Cardiac fibroblast (primary cell): ENCODE data around the gene UBE2QL1.

Source experiments
- DNase-seq, 2 donors: peaks; one replicate each; pipeline versions ENCODE4 v3.0.0 to v3.0.0-alpha.2; 2010; ENCODE audit warnings: low read depth in 2 of 2
- H3K4me3 ChIP-seq, 2 donors: replicated peaks in 1 of 2; 1 replicate in 1 of 2; 2 replicates in 1 of 2; pipeline ENCODE4 v1.5.1; 2011; ENCODE audit warnings: low read depth in 2 of 2, low read length in 2 of 2, mild to moderate bottlenecking in 2 of 2, moderate library complexity in 1 of 2
- TF ChIP-seq, protein P1 (sequence below): IDR thresholded peaks from one replicate; pipeline ENCODE4 v1.5.1; 2011; ENCODE audit warnings: low read depth, mild to moderate bottlenecking, low read length, inconsistent platforms

UBE2QL1 gene

DNA sequence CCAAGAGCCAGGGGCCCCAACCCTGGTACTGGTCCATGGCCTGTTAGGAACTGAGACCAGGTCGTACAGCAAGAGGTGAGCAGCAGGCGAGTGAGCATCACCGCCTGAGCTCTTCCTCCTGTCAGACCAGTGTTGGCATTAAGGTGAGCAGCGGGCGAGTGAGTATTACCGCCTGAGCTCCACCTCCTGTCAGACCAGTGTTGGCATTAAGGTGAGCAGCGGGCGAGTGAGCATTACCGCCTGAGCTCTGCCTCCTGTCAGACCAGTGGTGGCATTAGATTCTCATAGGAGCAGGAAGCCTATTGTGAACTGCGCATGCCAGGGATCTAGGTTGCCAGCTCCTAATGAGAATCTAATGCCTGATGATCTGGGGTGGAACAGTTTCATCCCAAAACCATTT is 31.0 kb upstream of the UBE2QL1 start:
- TF ChIP-seq, protein P1, sequence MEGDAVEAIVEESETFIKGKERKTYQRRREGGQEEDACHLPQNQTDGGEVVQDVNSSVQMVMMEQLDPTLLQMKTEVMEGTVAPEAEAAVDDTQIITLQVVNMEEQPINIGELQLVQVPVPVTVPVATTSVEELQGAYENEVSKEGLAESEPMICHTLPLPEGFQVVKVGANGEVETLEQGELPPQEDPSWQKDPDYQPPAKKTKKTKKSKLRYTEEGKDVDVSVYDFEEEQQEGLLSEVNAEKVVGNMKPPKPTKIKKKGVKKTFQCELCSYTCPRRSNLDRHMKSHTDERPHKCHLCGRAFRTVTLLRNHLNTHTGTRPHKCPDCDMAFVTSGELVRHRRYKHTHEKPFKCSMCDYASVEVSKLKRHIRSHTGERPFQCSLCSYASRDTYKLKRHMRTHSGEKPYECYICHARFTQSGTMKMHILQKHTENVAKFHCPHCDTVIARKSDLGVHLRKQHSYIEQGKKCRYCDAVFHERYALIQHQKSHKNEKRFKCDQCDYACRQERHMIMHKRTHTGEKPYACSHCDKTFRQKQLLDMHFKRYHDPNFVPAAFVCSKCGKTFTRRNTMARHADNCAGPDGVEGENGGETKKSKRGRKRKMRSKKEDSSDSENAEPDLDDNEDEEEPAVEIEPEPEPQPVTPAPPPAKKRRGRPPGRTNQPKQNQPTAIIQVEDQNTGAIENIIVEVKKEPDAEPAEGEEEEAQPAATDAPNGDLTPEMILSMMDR, result no peak
- DNase-seq, result no peak

DNA sequence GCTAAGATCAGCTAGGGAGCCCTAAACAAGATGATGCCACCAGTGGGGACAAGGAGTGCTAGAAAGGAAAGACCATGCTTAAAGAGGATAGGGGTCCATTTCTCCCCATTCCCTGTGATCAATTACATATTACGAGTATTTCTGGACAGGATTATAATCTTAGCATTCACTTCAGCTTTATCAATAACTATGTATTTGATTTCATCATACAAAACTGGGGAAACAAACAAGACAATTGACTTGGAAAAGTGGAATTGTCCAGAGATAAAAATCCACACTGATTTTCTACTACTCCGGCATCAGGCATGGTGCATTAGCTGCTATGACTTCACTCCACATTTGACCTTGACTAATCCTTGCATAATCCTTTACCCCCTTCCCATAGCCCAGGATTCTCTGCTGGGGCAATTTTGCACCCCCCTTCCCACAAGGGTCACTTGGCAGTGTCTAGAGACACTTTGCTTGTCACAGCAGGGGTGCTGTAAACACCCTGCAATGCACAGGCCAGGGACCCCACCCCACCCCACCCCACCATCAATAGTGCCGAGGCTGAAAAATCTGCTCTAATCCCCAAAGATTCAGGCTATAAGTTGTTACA is 29.9 kb upstream of the UBE2QL1 start:
- no peak overlapping the region for H3K4me3 ChIP-seq
- TF ChIP-seq, protein P1, result no peak
- DNase-seq, result no peak

More for the DNA sequence above, 31.0 kb upstream of the UBE2QL1 start:
- H3K4me3 ChIP-seq, result no peak overlapping the region

DNA sequence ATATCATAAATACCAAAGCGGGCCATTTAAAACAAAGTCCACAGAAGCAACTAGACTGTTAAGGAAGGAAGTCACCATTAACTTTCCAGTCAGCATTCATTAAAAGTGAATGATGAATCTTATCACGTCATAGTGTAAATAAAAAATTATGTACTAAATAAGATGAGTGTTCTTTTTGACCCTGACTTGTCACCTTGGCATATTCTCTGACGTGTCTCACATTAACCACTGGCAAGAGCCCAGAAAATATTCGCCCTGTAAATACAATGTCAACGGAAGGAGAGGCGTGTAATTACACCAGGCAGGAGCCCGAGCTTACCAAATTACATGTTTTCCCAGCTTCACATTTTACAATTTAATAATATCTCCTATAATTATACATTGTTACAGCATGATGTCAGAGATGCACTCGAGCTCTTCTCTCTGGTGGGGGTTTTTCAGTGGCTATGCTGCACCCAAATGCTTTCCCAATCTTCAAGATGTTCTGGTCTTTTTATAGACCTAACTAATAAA is 29.3 kb upstream of the UBE2QL1 start:
- TF ChIP-seq, protein P1, result no peak
- no peak overlapping the region for H3K4me3 ChIP-seq
- no peak for DNase-seq

DNA sequence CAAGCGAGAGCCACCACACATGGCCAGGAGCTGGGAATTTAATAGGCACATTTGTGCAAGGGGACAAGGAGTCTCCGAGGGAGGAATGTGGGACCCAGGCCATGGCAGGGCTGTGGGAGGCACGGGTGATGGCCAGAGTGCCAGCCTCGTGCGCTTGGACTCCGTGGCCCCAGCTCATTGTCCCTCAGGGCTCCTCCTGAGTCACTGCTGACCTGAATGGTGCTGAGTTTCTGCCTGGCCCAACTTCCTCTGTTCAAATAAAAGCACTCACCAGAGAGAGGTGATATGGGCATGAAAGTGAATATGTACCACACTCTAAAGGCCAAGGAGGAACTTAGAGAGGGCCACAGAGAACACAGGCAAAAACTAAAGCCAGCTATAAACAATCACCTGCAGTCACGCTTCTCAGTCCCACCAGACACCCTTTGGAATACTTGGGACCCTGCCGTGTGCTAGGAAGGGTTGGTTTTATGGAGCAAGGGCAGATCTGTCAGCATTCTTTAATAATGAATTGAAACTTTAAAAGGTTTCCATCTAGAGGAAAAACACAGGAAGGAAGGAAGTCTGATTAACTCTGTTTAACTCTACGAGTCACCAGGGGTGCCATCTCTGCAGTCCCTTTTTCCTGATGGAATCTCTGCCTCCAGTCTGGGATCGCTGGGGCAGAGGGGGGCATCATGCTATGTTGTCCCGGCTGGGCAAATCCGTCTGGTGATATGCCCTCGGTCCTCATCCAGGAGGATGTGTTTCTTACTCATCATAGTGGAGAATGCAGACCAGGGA is 25.1 kb upstream of the UBE2QL1 start:
- TF ChIP-seq, protein P1, result no peak
- H3K4me3 ChIP-seq, result no peak overlapping the region
- DNase-seq, result no peak

DNA sequence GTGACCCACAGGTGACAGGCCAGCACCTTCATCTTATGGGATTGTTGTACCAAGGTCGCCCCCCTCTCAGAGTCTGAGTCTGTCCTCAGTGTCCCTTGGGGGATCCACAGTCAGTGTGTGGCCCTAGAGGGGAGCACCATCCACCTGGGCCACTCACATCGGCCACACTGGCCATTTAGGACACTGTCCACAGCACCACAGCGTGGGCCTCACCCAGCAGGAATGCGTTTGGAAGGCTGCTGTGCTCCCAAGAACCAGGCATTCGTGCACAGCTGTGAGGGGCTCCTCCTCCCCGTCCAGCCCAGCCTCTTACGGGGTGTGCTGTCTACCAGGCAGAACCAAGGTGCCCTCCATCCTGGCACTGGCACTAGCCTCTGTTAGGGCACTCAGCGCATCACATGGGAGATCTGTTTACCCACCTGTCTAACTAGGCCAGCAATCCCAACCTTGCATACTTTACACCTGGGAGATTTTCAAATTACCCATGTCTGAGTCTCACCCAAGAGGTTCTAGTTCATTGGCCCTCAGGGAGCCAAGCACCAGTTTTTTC is 24.5 kb upstream of the UBE2QL1 start:
- no peak for DNase-seq
- TF ChIP-seq, protein P1, result no peak
- no peak overlapping the region for H3K4me3 ChIP-seq

DNA sequence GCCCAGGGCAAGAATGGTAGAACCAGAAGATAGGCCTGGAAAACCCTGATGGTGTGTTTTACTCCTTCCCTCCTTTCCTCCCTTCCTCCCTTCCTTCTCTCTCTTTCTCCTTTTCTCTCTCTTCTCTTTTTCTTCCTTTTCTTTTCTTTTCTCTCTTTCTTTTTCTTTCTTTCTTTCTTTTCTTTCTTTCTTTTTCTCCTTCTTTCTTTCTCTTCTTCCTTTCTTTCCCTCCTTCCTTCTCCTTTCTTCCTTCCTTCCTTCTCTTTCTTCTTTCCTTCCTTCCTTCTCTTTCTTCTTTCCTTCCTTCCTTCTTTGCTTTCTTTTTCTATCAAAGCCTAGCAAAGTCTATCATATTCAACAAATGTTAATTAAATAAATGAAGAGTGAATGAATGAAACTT is 24.0 kb upstream of the UBE2QL1 start:
- TF ChIP-seq, protein P1, result no peak
- no peak for DNase-seq

More for the DNA sequence above, 24.0 kb upstream of the UBE2QL1 start:
- H3K4me3 ChIP-seq, result no peak overlapping the region
